Measurements from ENCODE around the gene PDE4D.

PDE4D gene

DNA sequence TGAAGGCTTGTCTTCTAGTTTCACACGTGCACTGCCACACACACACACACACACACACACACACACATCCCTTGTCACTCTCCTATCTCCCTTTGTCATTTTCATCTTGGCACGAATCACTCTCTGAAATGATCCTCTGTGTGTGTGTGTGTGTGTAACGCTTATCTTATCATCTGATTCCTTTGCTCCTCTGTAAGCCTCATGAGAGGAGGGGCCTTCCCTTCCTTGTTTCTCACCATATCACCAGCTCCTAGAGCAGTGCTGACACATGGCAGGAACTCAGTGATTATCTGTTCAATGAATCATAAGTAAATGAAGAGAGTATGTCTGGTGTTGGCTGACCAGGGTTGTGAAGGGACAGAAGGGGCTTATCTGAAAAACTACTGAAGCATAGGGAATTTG, 53.3 kb downstream of the PDE4D start:
- in situ Hi-C loops (cut with MboI; ENCODE audit: low sequenced_read_pairs), result no loop called here

DNA sequence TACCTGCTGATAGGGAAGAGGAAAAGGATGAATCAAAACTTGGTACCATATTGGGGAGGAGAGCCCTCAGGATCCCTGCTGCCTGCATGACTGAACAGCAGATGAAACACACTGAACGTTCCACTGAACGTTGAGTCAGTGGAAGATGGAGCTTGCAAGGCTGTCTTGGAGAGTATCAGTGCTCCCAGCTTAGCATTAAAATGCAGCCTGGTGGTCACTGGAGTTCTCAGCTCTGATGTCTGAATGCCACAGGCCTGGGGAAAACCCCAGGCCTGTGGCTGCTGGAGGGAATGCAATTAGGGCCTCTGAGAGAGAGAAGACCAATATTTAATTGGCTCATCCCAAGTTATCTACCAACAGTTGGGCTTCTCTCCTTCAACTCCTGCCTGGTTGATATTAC, 54.5 kb downstream of the PDE4D start:
- in situ Hi-C loops (cut with MboI; ENCODE audit: low sequenced_read_pairs), result no loop called here

DNA sequence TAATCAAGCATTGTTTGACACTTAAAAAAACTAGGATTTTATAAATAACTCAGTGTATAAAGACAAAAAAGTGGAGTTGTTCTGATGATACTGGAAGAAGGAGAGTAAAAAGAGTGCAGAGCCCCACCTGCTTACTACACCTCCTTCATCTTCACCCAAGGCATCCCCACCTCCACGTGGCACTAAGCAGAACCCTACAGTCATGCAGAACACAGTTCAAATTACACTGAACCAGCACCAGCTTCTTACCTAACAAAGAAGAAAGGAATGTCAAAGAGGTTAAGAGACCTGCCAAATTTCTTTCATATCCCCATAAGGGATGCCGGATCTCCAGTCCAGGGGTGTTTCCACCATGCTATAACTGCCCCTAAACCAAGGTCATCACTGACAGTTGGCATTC, 55.5 kb downstream of the PDE4D start:
- in situ Hi-C loops (cut with MboI; ENCODE audit: low sequenced_read_pairs), result no loop called here

DNA sequence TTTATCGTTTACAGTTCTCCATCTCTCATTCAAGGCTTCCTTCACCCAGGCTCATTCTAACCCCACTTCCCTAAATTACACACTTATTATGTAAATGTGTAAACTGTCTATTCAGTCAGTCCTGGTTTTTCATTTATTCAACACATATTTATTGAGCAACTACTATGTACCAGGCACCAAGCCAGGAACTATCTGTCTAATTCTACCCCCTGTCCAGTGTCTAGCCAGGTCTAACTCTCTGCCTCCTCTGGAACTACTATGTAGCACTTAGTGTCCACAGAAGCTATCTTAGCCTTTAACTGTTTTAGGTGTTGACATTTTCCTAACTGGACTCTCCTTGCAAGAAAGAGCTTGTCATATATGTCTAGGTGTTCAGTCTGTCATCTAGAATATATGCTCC, 56.5 kb downstream of the PDE4D start:
- in situ Hi-C loops (cut with MboI; ENCODE audit: low sequenced_read_pairs), result no loop called here

DNA sequence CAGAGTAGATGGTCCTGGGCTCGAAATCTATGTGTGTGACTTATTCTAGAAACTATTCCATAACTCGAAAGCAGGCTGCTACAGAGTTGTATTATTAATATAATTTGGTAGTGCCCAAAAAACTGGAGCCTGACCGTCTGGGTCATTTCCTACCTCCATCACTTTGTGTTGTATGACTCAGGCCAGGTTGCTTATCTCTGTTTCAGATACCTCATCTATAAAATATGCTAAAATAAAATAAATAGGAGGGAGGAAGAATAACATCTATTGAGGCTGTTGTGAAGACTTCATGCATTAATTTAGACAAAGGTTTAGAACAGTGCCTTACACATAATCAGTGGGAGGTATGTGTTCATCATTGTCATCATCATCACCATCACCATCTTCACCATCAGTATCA, 57.7 kb downstream of the PDE4D start:
- in situ Hi-C loops (cut with MboI; ENCODE audit: low sequenced_read_pairs), result no loop called here

DNA sequence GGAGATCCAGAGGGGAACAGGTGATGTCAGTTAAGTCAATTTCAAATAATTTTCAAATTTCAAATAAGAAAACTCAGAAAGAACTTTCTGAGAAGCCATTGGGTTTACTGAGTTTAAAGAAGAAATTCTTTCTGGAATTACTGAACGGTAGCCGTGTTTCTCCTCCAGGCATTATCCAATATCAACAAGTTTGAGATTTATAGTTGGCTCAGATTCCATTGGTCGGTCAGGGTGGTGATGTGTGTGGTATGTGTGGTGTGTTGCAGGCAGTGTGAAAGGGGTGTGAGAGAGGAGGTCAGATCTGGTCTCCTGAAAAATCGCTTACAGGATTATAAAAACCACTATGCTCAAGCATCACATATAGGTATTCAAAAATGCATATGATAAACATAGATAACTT, 60.1 kb downstream of the PDE4D start:
- in situ Hi-C loops (cut with MboI; ENCODE audit: low sequenced_read_pairs), result no loop called here

DNA sequence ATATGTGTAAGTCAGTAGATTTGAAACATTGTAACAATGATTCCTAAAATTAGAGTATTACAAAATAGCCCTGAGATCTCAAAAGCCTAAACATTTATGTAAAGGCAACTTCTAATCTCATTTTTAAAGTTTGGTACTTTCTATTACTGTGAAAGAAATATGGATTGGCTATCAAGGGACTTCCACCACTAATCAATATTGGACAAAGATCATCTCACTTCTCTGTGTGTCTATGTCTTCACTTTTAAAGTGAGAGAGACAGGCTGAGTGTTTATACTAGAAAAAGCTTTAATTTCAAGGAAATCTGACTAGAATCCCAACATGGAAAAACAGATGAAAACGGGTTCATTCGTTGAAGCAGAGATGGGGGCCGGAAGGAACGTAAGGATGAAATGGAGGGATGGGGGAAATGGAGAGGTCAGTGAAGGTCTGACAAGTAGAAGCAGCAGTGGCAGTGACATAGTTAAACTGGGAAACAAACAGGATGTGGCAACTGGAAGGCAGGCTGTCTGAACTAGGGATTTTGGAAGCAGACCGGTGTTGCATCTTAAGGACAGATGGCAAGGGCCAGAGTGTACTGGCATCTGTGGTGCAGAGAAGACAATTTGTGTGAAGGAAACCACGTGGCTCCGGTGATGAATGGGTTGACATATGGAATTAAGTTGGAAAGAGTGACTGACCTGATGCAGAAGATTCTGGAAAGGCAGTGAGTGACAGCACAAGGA, 60.8 kb downstream of the PDE4D start:
- in situ Hi-C loops (cut with MboI; ENCODE audit: low sequenced_read_pairs), result no loop called here

DNA sequence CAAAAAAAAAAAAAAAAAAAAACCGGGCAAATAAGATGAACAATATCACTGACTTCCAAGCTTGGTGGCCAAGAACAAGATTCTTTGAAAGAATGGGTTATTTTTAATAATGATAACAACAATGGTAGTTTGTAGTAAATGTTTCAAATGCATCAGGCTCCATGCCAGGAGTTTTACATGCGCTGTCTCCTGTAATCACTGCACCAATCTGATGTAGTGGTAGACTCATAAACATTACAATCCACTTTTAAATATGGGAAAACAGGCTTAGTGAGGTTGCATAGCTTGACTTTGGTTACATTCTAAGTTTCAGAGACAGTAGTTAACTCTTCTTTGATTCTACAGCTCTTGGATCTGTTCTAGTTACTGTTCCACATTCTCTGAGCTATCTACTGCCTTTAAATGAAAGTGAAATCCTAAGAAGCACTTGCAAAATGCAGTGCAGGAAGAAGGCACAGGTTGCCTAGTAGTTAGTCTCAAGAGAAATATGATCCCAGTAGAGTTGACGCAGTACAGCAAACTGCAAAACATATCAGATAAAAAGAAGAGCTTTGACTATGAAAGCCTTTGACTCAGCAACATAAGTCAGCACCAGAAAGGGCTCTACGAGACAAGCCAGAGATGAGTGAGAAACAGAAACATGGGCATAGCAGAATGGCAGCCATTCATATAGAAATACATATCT, 62.1 kb downstream of the PDE4D start:
- in situ Hi-C loops (cut with MboI; ENCODE audit: low sequenced_read_pairs), result no loop called here

DNA sequence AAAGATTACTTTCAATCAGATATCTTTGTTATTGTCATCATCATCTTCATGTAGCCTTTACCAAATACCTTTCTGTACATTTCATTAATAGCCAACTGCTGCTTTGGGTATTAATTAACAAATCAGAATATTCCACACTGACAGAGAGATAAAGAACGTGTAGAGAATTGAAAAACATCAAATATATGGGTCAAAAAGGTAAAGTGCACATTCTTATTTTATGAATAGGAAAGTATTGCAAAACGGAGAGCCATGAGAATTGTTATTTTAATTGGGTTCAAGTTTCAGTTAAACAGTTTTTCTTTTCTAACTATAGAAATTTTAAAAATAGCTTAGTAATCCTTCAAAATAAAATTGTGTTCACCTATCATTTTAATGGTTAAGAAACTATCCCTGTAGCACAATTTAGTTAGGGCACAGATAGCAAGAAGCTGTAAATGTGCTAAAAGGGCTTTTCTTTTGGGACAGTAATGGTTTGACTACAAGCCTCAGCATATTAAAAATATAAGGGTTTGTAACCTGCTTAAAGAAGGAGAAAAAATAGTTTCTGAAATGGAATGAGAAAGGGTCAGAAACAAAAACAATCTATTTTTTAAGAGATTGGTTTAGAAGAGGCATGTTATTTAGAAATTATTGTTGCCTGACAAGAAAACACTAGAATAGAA, 62.9 kb downstream of the PDE4D start:
- in situ Hi-C loops (cut with MboI; ENCODE audit: low sequenced_read_pairs), result no loop called here

DNA sequence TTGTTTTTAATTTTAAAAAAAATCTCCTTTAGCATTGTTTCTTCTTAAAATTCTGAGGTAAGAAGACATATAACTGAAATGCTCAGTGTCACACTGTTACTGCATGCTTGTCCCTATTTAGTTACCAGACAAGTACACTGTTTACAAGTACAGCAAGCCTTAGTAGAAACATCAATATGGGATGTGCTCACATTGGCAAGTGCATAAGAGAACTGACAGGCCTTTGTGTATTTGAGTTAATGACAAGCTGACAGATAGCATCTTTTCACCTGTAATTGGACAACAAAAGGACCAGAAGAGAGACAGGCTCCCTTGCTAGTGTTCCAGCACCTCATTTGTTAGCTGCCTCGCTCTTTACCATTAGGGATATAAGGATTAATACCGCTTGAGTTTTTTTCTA, 63.6 kb downstream of the PDE4D start:
- in situ Hi-C loops (cut with MboI; ENCODE audit: low sequenced_read_pairs), result no loop called here

DNA sequence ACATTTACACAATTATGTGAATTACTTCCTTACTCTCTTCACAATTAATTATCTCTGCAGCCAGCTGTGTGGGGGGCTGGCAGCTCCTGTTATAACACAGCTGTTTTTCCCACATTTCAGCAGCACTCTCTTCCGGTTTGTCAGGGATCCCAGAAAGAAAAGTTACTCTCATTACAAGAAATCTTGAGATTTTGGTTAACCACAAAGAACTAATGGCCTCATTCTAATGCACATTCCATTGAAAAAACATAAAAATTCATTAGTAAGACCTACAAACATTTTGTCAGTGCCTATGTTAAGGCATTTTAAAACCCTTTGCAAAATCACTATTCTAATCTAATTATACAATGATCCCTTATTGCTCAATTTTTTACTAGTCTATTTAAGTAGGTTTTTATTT, 64.1 kb downstream of the PDE4D start:
- in situ Hi-C loops (cut with MboI; ENCODE audit: low sequenced_read_pairs), result no loop called here

DNA sequence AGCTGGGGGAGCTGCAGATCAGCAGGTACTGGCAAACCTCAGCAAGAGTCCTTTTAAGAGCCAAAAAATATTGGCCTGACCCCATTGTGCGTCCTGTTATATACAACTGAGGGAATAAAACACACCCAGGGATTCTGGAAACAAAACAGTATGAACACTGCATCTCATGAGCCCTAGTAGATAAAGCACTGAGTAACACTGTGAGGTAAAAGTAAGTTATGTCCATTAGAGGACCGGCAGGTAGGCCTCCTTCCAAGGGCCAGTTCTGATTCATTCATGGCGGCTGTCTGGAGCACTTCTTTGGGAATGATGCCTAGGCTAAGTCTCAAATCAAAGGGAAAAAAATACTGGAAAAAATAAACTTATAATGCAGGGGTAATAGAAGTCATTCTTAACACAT, 64.9 kb downstream of the PDE4D start:
- in situ Hi-C loops (cut with MboI; ENCODE audit: low sequenced_read_pairs), result no loop called here

DNA sequence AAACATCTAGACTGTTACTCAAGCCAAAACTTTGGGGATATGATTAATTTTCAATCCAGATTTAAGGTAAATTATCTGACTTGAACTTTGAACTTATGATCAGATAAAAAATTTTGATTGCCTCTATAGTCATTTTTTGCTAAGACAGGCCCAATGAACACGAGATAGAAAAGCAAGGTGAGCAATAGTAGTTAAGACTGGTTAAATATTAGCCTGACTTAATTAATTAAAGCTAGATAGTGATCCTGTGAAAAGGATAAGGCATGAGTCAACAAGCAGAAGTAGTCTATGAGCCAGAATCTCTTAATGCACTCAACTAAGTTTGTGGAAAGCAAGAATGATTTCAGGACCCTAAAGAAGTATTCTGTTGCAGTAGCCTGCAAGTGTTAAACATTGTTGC, 66.5 kb downstream of the PDE4D start:
- in situ Hi-C loops (cut with MboI; ENCODE audit: low sequenced_read_pairs), result no loop called here

DNA sequence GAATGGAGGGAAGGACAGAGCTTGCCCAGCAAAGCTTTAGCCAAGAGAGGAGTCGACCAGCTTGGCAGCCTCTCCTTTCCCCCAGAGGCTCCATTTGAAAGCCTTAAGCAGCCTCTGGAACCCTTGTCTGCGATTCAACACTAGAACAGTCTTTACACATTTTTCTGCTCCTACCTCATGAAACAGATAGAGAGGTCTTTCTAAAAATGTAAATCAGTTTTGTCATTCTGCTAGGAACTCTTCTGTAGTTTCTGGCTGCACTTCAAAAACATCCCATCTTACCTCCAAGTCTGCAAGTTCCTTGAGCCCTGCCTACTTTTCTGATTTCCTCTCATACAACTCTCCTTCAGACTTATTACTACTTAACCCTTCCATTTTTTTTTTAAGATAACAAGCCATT, 70.1 kb downstream of the PDE4D start:
- in situ Hi-C loops (cut with MboI; ENCODE audit: low sequenced_read_pairs), result no loop called here

DNA sequence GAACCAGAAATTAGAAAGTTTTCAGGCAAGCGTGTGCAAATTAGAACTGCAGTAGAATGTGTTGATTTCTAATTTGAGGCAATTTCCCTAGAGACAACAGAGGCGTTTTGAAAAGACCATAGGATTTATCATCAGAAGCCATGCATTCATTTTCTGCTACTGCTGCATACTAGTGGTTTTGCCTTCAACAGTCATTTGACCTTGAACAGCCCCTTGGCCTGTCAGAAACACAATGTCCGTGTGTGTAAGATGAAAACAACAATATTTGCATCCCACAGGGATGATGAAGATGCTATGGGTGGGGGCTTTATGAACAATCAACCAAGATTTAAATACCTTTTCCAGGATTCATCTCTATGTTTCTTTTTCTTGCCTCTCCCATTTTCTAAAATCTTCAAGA, 73.7 kb downstream of the PDE4D start:
- in situ Hi-C loops (cut with MboI; ENCODE audit: low sequenced_read_pairs), result no loop called here

DNA sequence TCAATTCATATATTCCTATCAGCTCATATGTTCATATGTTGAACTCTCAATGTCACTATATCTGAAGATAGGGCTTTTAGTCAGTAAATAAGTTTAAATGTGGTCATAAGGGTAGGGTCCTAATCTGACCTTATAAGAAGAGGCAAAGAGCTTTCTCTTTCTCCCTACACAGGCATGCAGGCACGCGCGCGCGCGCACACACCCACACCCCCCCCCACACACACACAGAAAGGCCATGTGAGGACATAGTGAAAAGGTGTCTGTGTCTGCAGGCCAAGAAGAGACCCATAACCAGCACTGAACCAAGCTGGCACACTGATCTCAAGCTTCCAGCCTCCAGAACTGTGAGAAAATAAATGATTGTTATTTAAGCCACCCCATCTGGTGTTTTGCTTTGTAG, 76.0 kb downstream of the PDE4D start:
- in situ Hi-C loops (cut with MboI; ENCODE audit: low sequenced_read_pairs), result no loop called here

DNA sequence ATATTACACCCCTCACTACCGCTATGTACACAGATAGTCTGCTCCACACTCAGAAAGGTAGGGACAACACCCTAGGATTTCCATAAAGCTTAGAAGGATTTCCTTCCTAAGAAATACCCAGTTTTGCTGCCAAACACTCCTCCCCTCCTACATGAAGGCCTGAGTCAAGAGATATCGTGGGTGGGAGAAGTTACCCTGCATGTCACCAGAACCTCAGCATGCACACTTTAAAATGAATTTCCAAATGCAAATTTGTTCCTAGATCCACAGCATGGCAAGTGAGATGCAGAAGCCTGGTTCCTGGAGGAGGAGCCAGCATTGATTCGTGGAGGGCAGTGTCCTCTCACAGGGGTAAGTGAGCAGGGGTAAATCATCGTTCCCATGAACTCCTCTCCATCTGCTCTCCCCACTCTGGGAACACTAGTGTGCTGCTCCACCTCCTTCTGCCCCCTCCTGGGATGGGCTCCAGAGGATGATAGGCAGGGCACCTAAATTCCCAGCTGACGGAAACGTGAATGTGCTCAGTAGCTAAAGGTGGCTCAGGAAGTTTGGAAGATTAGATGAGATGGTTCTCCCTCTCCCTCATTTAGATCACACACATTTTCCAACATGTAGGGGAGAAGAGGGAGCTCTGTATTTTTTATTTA, 76.7 kb downstream of the PDE4D start:
- in situ Hi-C loops (cut with MboI; ENCODE audit: low sequenced_read_pairs), result no loop called here

DNA sequence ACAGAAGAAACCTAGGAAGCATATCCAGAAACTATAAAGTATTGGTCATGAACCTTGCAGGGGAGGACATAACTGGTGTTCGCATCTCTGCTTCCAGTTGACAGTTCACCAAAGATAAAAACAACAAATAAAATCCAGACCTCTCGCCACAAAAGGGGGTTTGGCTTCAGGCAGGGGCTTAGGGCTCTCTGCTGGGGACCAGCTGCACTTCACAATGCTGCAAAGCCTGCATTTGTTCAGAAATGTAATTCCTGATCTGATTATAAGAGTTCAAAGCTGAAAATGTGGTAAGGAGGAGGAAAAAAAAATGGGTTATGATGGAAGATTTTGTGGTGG, 79.0 kb downstream of the PDE4D start:
- in situ Hi-C loops (cut with MboI; ENCODE audit: low sequenced_read_pairs), result no loop called here

DNA sequence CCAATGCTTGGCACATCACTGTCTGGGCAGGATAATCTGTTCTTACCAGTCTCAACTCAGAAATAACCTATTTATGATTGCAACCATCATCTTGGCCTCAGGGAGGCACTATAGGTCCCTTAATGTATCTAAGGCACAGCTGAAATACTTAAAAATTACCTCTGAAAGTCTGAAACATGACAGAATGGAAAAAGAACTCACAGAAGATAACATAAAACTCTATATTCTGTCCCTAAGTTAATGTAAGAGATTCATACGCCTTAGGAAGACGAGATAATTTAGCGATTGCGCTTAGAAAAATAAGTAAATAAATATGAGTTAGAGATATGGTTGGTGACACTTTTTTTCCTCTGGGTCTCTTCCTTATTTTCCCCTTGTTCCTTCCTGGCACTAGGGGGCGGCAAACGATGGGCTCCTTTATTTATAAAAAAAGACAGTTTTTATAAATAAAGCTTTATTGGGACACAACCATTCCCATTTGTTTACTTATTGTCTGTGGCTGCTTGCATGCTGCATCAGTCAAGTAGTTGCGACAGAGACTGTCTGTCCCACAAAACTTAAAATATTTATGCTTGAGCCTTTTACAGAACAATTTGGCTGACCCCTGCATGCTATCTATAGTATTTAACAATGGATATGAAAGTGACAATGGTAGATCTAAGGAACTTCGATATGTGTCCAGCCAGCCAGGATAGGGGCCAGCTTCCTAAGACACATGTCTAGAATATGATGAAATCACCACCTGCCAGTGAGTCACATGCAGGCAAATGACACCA, 79.6 kb downstream of the PDE4D start:
- in situ Hi-C loops (cut with MboI; ENCODE audit: low sequenced_read_pairs), result no loop called here

DNA sequence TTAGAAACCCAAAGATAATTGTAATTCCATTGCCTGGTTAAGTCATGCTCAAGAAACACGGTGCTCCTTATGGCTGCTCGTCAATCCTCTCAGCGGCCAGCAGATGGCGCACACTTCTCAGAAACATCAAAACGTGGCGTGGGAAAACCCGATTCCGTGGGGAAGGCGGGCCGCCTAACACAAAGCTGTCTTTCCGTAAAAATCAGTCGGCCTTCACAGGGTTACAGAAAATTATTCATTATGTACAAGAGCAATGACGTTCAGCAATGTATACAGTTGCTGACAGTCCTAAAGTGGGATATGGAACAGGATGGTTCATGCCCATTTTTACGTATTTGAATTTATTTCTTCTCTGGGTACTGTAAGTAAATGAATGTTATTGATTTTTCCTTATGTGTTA, 83.5 kb downstream of the PDE4D start:
- in situ Hi-C loops (cut with MboI; ENCODE audit: low sequenced_read_pairs), result no loop called here

DNA sequence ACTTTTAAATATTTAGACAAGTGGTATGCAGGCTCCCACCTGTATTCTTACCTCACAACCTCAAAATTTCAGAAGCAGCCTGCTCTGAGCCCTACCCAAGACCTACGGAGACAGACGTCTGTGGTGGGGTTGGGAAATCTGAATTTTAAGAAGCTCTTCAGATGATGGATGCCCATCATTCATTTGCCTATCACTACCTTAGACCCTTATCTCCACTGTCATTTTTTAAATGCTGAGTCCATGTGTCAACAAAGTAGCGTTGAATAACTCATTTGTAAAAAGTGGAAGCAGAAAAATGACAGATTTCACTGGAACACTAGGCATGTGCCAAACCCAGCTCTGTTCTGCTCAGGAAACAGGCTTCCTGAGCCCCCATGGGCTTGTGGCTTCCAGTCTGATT, 85.7 kb downstream of the PDE4D start:
- in situ Hi-C loops (cut with MboI; ENCODE audit: low sequenced_read_pairs), result no loop called here

All from hTERT RPE-1 (cell line).